Right atrium auricular region (tissue), 2 donors: Measurements from ENCODE around the gene DNMBP. TPM values are rescaled to one million over a fixed set of nuclear protein-coding genes. Genes with fewer than 3 reads are reported as not detected.
A peak's percentile ranks its signal among the peaks of the same experiment; 100 is the strongest.

ENCODE experiments used
- DNase-seq: peaks from one replicate; pipeline ENCODE4 v3.0.0-alpha.2; 2019; ENCODE audit warnings: low spot score
- H3K27ac ChIP-seq, 2 donors: fragments of 200-600 bp; sonication (generic); 1 replicate in 1 of 2; 2 replicates in 1 of 2; pipeline ENCODE4 v1.5.1; 2016 to 2019
- H3K27me3 ChIP-seq, 2 donors: fragments of 200-600 bp; sonication (generic); one replicate each; pipeline versions ENCODE4 v1.5.1 to v1.6.0; 2017 to 2019
- H3K36me3 ChIP-seq: fragments of 200-600 bp; sonication (generic); one replicate; pipeline ENCODE4 v1.5.1; 2016
- H3K4me1 ChIP-seq, 2 donors: fragments of 200-600 bp; sonication (generic); one replicate each; pipeline versions ENCODE4 v1.5.1 to v1.6.0; 2017 to 2019
- H3K4me3 ChIP-seq, 2 donors: fragments of 200-600 bp; sonication (generic); 1 replicate in 1 of 2; 2 replicates in 1 of 2; pipeline ENCODE4 v1.5.1; 2017 to 2019; ENCODE audit warnings: mild to moderate bottlenecking in 1 of 2, moderate library complexity in 1 of 2
- H3K9me3 ChIP-seq, 2 donors: fragments of 200-600 bp; sonication (generic); one replicate each; pipeline ENCODE4 v1.5.1; 2019
- total RNA-seq, 2 donors: library from RNA; depleted of rRNA; stranded (reverse); fragments of >200 nt; gene quantifications; one replicate each; pipeline ENCODE4 v1.1.0, GENCODE V29; 2016
- TF ChIP-seq, protein P1 (sequence below), 2 donors: fragments of 200-600 bp; sonication (generic); IDR thresholded peaks; one replicate each; pipeline ENCODE4 v1.5.1; 2019; ENCODE audit warnings: antibody characterized with exemption in 2 of 2

DNMBP gene
- 1 to 10 TPM; 5.8 to 8.2 TPM for total RNA-seq

DNA sequence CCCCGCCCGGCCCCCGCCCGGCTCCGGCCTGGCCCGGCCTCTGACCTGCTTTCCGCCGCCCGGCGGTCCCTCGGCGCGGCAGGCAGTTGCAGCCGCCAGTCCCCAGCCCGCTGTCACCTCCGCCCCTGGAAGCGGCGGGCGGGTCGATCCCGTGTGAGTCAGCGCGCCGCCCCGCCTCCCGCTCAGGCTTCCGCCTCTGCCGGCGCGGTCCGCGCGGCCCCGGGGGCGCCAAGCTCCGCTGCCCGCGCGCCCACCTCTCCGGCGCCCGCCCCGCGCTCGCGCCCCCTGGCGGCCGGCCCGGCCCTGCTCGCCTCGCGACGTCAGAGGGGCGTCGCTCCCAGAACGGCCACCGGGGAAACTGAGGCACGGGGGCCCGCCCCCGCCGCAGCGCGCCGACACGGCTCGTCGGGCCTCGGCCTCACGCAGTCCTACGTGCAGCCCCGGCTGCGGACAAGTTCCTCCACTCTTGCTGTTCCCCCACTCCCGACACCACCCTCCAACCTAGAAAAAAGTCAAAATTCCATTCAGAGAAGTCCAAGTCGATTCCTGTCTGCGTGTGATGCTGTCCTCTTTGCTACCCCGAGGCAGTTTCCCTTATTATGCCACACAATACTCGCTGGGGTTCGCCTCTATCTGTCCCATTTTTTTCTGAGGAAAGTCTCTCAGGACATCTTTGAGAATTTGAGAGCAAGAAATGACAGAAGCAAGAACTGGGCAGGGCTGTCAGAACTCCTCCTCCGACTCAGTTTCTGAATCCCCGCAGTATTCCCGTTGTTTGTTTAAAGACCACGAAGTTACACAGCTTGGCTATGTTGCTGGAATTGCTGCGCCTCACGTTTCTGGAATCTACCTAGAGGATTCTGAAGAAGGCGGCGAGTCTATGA, at the start of gene DNMBP:
TSS of gene DNMBP (minus strand) at position 155 of the 884 bp plus-strand sequence. CDS start 37,823 bp downstream, outside the sequence.
- TF ChIP-seq, protein P1, sequence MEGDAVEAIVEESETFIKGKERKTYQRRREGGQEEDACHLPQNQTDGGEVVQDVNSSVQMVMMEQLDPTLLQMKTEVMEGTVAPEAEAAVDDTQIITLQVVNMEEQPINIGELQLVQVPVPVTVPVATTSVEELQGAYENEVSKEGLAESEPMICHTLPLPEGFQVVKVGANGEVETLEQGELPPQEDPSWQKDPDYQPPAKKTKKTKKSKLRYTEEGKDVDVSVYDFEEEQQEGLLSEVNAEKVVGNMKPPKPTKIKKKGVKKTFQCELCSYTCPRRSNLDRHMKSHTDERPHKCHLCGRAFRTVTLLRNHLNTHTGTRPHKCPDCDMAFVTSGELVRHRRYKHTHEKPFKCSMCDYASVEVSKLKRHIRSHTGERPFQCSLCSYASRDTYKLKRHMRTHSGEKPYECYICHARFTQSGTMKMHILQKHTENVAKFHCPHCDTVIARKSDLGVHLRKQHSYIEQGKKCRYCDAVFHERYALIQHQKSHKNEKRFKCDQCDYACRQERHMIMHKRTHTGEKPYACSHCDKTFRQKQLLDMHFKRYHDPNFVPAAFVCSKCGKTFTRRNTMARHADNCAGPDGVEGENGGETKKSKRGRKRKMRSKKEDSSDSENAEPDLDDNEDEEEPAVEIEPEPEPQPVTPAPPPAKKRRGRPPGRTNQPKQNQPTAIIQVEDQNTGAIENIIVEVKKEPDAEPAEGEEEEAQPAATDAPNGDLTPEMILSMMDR (IDR thresholded peaks at IDR 0.05) = peak; percentile 17 to 56
- Histone ChIP-seq H3K27ac (peak within 1 kb of the TSS; percentile 81 to 86), H3K4me3 (peak within 1 kb of the TSS; percentile 80), H3K27me3 (no peaks in the 10 kb centered on the region), H3K36me3 (no peaks in the 10 kb centered on the region), H3K4me1 (peaks cover 0 to 44% of the 10 kb centered on the region in 2 donors), H3K9me3 (no peaks in the 10 kb centered on the region)
- DNase-seq = peak; percentile 78

DNA sequence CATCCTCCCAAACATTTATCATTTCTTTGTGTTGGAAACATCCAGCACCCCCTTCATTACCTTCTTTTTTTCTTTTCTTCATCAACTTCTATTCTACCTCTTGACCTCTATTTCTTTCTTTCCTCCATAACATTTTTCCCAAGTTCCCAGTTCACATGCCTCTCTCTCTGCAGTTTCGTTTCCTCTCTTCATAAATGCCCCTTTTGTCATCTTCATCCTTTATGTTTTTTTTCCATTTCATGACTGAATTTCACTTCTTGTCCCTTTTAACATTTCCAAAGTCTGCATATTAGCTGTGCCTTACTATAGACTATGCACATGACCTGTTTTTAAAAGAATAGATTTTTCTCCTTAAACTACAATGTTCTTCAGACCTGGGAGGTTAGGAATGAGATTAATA, 48.2 kb upstream of the DNMBP start:
- H3K4me1 ChIP-seq = no peaks in the 10 kb centered on the region
- no peak for DNase-seq
- TF ChIP-seq, protein P1 (IDR thresholded peaks at IDR 0.05) = no peak
- no peak overlapping the region for H3K27ac ChIP-seq
- no peak overlapping the region for H3K4me3 ChIP-seq
- peaks cover 0 to 10% of the 10 kb centered on the region in 2 donors for H3K9me3 ChIP-seq
- no peaks in the 10 kb centered on the region for H3K36me3 ChIP-seq
- no peaks in the 10 kb centered on the region for H3K27me3 ChIP-seq

DNA sequence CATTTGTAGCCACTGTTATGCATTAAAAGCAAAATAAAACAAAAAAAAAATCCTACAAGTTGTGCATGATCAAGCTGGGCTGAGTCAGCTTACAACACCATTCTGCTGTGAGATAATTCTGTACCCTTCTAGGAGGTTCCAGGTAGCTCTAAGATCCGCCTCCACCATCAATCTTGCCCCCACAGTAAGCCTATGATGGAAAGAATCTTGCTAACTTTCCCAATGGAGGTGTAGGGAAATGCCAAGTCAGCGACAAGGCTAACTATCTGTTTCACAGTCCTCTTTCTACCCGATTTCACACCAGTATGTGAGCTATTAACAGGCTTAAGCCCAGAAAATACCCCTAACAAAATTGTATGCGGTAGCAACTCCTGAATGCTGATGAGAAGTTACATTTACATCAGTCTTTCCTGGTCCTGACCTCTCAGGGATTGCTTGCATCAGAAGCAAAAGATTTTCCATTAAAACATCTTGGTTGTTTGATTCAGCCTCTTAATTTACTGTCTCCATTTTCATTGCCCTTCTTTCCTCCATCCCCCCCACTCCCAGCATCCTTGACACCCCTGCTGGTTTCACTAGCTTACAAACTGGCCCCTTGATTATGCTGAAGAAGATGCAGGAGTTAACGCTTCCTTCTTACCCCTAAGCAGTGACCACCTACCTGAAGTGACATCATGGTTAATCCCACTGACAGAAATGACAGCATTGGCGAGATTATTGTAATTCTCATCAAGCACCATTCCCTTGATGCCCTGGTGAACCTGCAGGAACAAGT, 44.1 kb upstream of the DNMBP start:
- Histone ChIP-seq H3K27me3 (no peaks in the 10 kb centered on the region), H3K27ac (no peak overlapping the region), H3K4me3 (no peak overlapping the region), H3K36me3 (no peaks in the 10 kb centered on the region), H3K9me3 (peaks cover 0 to 10% of the 10 kb centered on the region in 2 donors), H3K4me1 (no peaks in the 10 kb centered on the region)
- TF ChIP-seq, protein P1 (IDR thresholded peaks at IDR 0.05) = no peak
- no peak for DNase-seq

GRCh38 chr10:100046021-100046486, 36.3 kb upstream of the DNMBP start:
- no peak overlapping the region for H3K4me3 ChIP-seq
- no peaks in the 10 kb centered on the region for H3K36me3 ChIP-seq
- TF ChIP-seq, protein P1 (IDR thresholded peaks at IDR 0.05) = peak; percentile 93 to 98
- H3K4me1 ChIP-seq = peaks cover 0 to 32% of the 10 kb centered on the region in 2 donors
- H3K9me3 ChIP-seq = no peaks in the 10 kb centered on the region
- peak; percentile 90 for DNase-seq
- H3K27ac ChIP-seq = no peak overlapping the region
- H3K27me3 ChIP-seq = no peaks in the 10 kb centered on the region

GRCh38 chr10:100045592-100045991, 35.8 kb upstream of the DNMBP start:
- Histone ChIP-seq H3K4me3 (no peak overlapping the region), H3K27ac (no peak overlapping the region), H3K4me1 (peaks cover 0 to 32% of the 10 kb centered on the region in 2 donors), H3K36me3 (no peaks in the 10 kb centered on the region), H3K27me3 (no peaks in the 10 kb centered on the region), H3K9me3 (no peaks in the 10 kb centered on the region)
- TF ChIP-seq, protein P1 (IDR thresholded peaks at IDR 0.05) = no peak
- no peak for DNase-seq
